Left renal cortex interstitium (tissue), 4 donors: ENCODE data around the gene CHERP. TPM values are rescaled to one million over a fixed set of nuclear protein-coding genes. Genes with fewer than 3 reads are reported as not detected.
"Not testable (repeated sequence)": the region's sequence is repeated elsewhere in the genome, so short reads cannot be mapped to it uniquely, and the experiment has no call there.

ENCODE experiments used
- DNase-seq, 4 donors: peaks; one replicate each; pipeline ENCODE4 v3.0.0-alpha.2; 2013; ENCODE audit warnings: low read depth in 4 of 4, low spot score in 2 of 4, missing footprints in 1 of 4
- polyA plus RNA-seq, 4 donors: library from polyadenylated mRNA; unstranded; fragments of 120-200 nt; gene quantifications; one replicate each; pipeline ENCODE4 v1.2.1, GENCODE V29; 2013; ENCODE audit not compliant: insufficient read length in 4 of 4

The CHERP gene
- polyA plus RNA-seq, 4 donors, result 26.6 to 56.5 (median 48.8) TPM

DNA sequence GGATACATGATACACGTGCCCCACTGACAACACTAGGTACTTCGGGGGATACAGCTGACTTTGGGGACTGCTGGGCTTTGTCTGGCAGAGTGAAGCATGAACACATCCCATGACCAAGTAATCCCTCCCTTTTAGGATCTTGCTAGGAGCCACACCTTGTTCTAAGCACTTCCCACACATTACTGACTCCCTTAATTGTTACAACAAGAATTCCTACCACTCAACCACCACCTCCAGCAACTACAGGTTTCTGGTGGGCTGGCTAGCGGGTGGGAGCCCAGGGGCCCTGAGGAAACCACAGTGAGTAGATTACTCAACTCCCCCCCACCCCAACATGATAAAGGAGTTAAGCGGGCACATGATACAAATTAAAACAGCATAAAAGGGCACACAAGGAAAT, 37.1 kb upstream of the CHERP start:
- DNase-seq, result no peak

DNA sequence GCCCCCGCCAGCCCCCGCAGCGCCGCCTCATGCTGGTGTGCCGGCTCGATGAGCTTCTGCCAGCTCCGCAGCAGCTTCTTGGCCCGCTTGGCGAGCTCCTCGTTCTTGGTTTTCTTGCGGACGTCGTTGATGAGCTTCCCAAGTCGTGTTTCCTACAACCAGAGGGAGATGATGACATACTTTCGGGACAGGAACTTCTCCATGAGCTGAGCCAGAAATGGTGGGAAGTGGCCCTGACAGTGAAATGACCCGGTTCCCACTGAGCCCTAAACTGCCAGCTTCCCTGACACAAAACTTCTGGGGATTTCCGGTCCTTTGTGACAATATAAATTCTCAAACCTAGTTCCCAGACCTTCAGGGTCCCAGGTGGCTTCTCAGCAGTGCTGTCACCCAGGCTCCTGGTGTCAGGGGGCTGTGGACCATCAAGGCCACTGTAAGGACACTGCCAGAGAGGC, 35.3 kb upstream of the CHERP start:
- DNase-seq, result no peak

DNA sequence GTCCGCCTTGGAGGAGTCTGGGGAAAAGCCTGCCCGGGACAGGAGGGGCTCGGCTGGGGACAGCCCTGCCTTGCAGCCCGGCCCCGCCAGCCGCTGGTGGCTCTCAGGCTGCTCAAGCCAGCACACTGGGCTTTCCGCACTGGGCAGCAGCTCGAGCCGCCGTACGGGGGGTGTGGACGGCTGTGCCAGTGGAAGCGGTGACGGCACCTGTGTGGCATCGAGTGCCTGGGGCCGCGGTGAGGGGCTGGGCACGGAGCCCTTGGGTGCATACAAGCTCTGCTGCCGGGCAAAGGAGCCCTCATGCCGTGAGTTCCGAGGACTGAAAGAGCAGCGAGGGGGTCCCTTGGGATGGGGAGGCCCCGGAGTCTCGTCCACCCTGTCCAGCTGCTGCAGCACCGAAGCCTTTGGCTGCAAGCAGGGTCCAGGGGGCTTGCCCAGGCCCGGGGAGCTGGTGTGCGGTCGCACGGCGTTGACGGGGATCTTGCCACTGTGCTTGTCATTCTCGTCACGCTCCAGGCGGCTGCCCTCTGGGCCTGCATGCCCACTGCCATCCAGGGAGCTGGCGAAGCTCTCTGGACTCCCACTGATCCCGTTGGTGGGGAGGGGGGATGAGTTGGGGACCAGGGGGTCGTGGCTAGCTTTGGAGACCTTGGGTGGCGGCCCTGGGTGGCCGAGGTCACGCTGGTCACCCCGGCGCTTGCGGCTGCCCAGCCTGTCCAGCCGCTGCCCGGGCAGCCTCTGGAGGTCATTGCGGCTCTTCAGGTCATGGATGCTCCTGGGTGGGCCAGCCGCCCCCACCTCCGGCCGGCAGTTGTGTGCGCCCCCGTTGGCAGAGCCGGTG, 34.7 kb upstream of the CHERP start:
- no peak for DNase-seq

DNA sequence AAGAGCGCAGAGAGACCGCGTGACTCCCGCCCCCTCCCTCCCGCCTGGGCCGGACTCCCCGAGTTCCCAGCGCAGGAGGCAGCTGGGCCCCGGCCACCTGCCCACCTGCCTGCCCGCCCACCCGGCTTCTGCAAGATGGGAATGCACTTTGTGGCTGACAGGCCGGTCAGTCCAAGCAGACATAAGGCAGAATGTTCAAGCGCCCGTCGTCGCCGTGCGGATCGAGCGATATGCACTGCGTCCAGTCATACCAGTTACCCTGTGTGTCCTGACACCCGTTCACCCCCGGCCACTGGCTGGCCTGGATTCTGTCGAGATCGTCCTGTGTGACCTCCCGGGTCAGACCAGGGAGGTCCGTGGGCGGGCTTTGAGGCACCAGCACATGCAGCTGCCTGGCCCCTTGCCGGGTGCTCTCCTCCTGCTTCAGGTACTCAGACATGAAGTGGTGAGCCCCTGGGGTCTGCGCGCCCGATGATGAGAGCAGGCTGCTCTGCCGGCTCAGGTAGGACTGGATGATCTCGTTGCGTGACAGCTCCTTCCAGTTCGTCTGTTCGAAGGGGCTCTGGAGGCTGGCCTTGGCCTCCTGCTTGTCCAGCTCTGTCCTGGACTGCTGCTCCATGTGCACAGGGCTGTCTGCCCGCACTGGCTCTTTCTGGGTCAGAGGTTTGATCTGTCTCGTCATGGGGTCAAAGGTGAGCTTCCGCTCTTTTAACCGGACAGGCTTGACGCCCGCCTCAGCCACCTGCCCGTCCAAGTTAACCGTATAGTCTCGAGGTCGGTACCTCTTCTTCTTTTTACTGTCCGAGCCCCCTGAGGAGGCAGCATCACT, 33.8 kb upstream of the CHERP start:
- no peak for DNase-seq

DNA sequence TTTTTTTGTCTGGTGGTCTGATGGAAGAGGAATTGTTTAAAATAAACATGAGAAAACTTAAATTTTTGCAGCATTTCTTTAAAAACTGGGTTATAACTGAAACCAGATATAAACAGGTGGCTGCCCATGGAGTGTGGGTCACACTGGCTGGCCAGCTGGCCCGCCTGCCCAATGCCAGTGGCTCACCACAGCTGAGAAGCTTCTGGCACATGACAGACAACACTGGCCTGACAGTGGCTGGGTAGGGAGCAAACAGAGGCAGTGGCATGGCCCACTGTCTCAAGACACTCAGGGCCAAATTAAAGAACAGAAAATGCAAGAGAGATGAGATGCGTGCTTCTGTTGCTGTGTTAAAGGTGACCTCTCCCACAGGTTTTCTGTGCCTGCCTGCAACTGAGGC, 33.0 kb upstream of the CHERP start:
- no peak for DNase-seq

DNA sequence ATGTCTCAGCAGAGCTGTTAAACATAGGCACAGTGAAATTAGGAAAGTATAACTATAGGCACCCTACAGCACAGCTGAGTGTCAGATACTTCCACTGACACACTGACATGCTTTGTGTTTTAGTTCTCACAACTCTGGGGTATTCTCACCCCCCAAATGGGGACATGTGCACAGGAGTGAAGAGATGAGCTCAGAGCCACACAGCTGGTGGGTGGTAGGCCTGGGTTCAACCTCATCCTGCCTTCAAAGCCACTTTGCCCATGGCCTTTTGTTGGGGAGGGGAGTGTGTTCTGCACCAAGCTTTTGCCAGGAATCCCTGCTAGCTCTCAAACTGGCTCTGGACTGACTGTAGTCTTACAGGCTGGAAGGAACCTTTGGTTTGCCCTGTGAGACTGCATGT, 31.7 kb upstream of the CHERP start:
- no peak for DNase-seq

DNA sequence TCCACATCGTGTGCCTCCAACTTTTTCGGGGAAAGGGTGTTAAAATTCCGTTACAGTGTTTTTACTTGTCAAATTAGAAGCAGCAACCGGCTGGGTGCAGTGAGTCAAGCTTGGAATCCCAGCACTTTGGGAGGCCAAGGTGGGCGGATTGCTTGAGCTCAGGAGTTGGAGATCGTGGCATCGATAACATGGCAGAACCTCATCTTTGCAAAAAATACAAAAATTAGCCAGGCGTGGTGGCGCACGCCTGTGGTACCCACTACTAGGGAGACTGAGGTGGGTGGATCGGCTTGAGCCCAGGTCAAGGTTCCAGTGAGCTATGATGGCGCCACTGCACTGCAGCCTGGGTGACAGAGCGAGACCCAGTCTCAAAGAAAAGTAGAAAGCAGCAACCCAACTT, 31.1 kb upstream of the CHERP start:
- no peak for DNase-seq

DNA sequence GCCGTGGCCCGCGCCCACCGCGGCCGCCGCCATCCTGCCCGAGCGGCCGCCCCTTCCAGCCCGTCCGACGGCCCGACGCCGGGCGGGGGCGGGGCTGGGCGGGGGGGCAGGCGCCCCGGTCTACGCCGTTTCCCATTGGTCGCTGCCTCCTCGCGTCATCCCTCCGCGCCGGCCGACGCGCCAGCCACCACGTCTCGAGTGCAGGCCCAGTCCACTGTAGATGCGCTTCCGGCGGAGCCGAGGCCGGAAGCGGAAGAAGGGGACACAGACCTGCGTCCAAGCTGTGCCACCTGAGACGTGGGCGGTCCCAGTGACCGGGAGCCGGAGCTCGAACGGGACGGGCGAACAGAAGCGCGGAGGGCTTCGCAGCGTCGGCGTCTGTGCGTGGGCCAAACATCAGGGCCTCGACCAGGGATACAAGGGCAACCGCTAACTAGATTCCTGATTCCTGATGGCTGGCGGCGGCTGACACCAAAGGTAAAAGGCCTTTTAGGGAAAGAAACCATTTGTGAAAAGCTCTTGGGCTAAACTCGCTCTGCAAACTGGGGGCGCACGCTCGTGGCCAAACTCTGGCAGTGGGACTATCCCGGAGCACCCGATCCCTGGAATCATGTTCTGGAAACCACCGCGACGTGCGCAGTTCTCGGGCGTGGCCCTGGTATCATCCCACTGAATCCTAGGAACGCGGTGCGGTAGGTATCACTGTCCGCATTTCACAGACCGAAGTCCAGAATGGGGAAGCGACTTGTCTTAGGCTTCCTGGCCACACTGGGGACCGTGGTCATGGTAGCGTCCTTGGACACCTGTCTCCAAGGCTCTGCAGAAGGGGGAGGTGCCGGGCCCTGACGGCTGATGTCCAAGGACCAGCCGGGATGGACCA, 30.3 kb upstream of the CHERP start, which contains the start of gene SLC35E1:
TSS of gene SLC35E1 (minus strand) at position 84 of the 880 bp plus-strand sequence. CDS start at position 33, 51 bp downstream.
- peak; percentile 75 to 94 (median 86) for DNase-seq

DNA sequence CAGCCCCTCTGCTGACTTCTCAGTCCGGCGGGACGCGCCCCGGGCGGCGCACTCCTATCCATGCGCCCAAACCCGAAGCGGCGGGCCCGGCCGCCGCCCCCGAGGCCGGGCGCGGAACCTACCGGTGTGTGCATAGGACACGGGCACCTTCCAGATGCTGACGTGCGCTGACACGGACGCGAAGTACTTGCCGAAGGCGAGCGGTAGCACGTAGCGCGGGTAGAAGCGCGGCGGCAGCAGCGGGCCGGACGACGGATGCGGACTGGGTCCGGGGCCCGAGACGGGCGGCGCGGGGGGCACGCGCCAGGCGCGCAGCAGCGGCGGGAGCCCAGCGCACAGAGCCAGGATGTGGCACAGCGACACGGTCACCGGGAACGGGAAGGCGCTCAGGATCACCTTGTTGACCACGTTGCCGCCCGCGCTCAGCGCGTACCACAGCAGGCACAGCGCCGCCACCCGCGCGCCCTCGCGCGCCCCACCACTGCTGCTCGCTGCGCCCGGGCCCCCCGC, 29.6 kb upstream of the CHERP start:
- DNase-seq, result no peak

DNA sequence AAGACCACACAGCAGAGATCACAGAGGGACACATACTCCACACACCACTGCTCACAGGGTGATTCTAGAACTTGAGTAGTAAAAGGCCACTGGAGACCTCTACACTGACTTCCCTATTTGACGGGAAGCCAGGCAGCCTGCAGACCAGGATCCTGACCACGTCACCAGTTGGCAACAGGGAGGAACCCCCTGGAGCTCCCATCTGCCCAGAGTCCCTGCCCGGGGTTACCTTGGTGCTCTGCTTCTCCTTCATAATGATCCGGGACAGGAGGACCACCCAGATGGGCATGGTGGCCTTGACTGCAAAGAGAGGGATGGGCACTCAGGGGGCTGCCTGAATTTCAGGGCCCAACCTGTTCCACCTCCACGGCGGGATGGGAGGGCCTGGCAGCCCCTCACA, 29.0 kb upstream of the CHERP start:
- no peak for DNase-seq

DNA sequence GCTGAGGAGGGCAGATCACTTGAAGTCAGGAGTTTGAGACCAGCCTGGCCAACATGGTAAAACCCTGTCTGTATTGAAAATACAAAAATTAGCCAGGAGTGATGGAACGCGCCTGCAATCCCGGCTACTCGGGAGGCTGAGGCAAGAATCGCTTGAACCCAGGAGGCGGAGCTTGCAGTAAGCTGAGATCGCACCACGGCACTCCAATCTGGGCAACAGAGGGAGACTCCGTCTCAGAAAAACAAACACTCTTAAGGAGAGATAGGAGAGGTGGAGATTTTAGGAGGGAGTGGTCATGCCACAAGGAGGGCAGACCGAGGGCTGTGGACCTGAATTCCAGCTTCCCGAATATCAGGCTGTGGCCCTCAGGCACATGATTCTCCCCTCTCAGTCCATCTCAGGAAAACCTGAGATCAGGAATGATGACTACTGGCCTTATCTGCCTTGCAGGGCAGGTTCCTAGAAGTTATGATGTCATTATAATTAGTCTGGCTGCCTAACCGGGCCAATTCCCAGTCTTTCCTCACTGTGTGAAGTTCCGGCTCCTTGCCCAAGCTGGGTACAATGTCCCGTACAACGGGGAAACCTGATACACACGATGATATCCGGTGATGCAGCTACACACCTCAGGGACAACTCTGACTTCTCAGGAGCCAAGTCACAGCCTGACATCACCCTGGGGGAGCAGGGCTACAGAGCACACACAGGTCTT, 27.5 kb upstream of the CHERP start:
- no peak for DNase-seq

DNA sequence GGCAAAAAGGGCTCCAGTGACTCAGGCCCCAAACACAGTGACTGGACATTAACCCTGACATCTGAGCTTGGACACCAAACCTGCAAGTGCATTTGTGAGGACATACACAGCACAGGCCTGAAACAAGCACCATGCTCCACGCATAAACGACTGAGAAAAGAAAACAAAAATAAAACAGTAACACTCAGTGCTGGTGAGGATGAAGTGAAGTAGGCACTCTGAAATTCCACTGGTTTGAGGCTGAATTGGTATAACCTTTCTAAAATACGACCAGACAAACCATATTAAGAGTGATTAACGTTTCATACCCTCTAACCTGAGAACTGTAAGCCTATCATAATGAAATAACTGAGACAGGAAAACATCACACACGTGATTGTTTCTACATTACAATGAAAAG, 24.5 kb upstream of the CHERP start:
- DNase-seq, result no peak

DNA sequence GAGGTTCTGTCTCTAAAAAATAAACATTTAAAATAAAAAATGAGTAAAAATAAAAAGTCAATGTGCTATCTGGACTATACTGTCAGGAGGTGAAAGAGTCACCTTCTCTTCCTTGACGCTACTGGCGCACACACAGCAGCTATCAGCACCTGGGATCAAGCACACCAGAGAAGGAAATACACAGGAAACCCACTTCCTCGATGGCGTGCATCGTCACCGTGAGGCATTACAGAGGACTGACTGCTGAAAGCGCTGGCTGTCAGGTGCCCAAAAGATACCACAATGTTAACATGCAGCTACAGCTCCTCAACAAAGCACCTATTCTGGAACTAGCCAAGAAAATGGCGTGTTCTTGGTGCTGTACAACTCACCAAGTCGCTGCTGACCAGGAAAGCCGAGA, 23.9 kb upstream of the CHERP start:
- DNase-seq, result no peak

DNA sequence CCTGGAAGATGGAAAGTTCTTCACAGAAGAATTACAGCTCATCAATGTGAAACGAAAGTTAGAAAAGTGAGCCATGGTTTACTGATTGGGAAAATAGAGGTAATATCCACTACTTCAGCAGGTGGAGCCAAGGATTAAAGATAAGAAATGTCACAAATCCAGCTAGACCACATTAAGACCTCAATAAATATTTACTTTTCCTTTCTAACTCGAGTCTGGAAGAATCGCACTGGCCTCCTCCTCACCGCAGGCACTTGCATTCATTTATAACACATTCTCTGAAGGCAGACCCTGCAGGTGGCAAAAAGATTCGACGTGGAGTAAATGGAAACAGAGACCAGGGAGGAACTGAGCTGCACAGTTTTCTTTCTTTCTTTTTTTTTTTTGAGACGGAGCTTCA, 22.6 kb upstream of the CHERP start:
- DNase-seq, result no peak

DNA sequence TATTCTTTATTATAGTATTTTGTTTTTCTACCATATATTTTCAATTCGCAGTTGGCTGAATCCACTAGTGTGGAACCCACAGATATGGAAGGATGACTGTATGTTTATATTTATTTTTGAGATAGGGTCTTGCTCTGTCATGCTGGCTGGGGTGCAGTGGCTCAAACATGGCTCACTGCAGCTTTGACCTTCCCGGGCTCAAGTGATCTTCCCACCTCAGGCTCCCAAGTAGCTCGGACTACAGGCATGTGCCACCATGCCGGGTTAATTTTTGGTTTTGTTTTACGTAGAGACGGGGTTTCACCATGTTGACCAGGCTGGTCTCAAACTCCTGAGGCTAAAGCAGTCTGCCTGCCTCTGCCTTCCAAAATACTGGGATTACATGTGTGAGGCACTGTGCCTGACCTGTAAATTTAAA, 20.4 kb upstream of the CHERP start:
- DNase-seq, result no peak

DNA sequence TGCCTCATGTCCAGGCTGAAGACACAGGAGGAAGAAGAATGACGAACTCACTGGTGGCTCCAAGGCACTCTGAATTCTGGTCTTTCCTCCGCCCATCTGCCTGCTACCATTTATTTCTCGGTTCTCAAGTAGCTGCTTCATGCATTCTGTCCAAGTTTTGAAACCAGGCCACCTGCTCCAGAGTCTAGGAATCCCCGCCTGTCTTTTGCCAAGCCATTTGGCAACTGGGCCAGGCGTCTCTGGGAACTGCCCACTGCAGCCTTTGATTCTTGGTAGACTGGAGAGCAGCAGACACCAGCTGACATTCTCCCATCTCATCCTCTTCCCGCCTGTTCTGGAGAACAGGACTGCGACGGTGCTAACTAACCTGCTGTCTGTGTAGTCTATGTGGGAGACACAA, 19.1 kb upstream of the CHERP start:
- no peak for DNase-seq

DNA sequence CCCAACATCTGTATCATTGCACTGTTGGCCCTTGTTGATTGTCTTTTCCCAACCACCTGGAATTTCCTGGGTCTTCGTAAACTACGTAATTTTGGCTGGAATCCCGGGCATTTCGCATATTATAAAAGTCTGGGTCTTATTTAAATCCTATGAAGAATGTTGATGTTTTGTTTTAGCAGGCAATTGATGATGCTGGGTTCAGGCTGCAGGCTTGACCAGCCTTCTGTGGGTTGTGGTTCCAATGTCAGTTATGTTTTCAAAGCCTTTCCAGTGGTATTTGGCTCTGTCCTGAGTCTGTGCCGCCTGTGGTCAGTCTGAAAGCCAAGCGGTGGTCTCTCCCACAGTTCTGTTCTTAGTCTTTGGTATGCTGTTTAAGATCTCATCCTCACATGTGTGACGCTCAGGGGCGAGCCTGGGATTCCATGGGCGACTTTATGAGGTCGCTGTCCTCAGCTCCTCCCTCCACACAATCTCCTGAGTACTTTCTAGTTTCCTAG, 17.6 kb upstream of the CHERP start:
- no peak for DNase-seq

DNA sequence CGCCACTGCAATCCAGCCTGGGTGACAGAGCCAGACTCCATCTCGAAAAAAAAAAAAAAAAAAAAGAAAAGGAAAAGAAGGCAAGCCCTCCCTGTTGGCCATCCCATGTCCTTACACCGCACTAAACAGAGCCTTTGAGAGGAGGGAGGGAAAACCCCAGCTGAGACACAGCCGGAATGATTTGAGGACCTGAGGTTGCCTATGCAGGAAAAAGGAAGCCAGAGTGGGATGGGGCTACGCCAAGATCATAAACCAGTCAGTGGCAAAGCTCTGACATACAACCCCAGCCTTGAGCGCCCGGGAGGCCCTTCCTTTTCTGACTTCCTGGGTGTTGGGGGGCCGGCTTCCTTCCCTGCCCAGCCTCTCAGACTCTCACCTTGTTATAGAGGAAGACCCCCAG, 12.5 kb upstream of the CHERP start:
- no peak for DNase-seq

DNA sequence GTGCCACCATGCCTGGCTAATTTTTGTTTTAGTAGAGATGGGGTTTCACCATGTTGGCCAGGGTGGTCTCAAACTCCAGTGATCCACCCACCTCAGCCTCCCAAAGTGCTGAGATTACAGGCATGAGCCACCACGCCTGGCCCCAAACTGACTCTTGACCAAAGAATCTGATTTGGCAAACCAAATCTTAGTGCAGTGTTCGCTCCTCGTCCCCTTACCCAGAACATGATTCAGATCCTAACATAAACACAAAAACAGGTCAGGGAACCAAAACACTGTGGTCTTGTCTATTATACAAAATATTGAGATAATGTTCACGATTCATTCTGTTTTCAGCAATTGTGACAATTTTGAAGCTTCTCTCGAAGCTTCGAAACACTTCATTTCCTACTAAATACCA, 9.7 kb upstream of the CHERP start:
- not testable (repeated sequence) for DNase-seq

DNA sequence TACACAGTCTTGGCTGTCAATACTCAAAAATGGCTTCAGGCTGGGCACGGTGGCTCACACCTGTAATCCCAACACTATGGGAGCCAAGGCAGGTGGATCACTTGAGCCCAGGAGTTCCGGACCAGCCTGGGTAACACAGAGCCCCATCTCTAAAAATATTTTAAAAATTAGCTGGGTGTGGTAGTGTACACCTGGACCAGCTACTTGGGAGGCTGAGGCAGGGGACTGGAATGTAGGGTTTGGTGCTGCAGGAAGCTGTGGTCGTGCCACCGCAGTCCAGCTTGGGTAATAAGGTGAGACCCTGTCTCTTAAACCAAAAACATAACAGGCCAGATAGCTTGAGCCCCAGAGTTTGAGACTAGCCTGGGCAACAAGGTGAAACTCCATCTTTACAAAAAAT, 6.7 kb upstream of the CHERP start:
- DNase-seq, result no peak
